Measurements from ENCODE around the gene RBM3. TPM values are rescaled to one million over a fixed set of nuclear protein-coding genes. Genes with fewer than 3 reads are reported as not detected.

RBM3 gene
- total and polyA plus RNA-seq, 2 donors (not counting 1 experiment from before 2014, with no cell fraction given), result 200 to 291 TPM

GRCh38 chrX:48616576-48616975 lies 42.3 kb downstream of the RBM3 start:
- ATAC-seq (ENCODE audit: low read depth) (no peak), DNase-seq (no peak)
- ChIA-PET POLR2A (no interaction called here), CTCF (no interaction called here)
- no peaks in the 10 kb centered on the region for H3K27me3 ChIP-seq (replicated peaks in 1 of 4; ENCODE audit: control extremely low read depth in 1 of 4, control insufficient read depth in 3 of 4, insufficient read depth in 4 of 4, low read length in 3 of 4)
- H3K27ac Mint-ChIP-seq, result no peak overlapping the region
- H3K27me3 Mint-ChIP-seq, result peaks cover 3% of the 10 kb centered on the region
- intact Hi-C loops (cut with micrococcal nuclease), result no loop called here
- no peaks in the 10 kb centered on the region for H3K4me1 Mint-ChIP-seq
- H3K4me3 Mint-ChIP-seq, result no peak overlapping the region
- H3K4me1 ChIP-seq (ENCODE audit: control insufficient read depth in 2 of 2, insufficient read depth in 2 of 2, low read length in 2 of 2), result no peaks in the 10 kb centered on the region
- H2AFZ ChIP-seq (ENCODE audit: insufficient read depth, low read depth, low read length, poor library complexity, severe bottlenecking), result no peak overlapping the region
- H4K20me1 ChIP-seq (ENCODE audit: control insufficient read depth, insufficient read depth, low read length, poor library complexity, severe bottlenecking), result no peaks in the 10 kb centered on the region
- WGBS (ENCODE audit: insufficient coverage), result 60% methylated on average over 2 of the region's 5 CpGs
- H3K4me2 ChIP-seq (replicated peaks; ENCODE audit: low read depth, low read length, poor library complexity, severe bottlenecking), result no peak overlapping the region
- no peak overlapping the region for H3K9ac ChIP-seq (ENCODE audit: low read length)
- H3K27ac ChIP-seq (ENCODE audit: low read length in 2 of 2), result no peak overlapping the region
- H3K9me3 ChIP-seq (ENCODE audit: control extremely low read depth in 1 of 3, control insufficient read depth in 2 of 3, insufficient read depth in 1 of 3, low read length in 2 of 3), result no peaks in the 10 kb centered on the region
- no peaks in the 10 kb centered on the region for H3K9me3 Mint-ChIP-seq (ENCODE audit: insufficient read depth)
- TF ChIP-seq CTCF (IDR thresholded peaks at IDR 0.05) (no peak), EZH2 (IDR thresholded peaks at IDR 0.05; ENCODE audit: borderline replicate concordance, insufficient read depth, low read depth, low read length, poor library complexity, severe bottlenecking) (no peak)
- no peaks in the 10 kb centered on the region for H3K36me3 ChIP-seq (replicated peaks in 1 of 2; ENCODE audit: control extremely low read depth in 1 of 2, control insufficient read depth in 1 of 2, extremely low read depth in 1 of 2, insufficient read depth in 2 of 2, low read length in 1 of 2)
- H3K79me2 ChIP-seq (ENCODE audit: control insufficient read depth, insufficient read depth, low read length), result no peaks in the 10 kb centered on the region
- no peak overlapping the region for H3K4me3 ChIP-seq (ENCODE audit: control extremely low read depth in 1 of 5, extremely low read depth in 1 of 5, insufficient read depth in 1 of 5, low read depth in 2 of 5, low read length in 4 of 5)

GRCh38 chrX:48617542-48618340 lies 43.5 kb downstream of the RBM3 start:
- intact Hi-C loops (cut with micrococcal nuclease), result no loop called here
- no peak overlapping the region for H3K4me3 ChIP-seq (ENCODE audit: control extremely low read depth in 1 of 5, extremely low read depth in 1 of 5, insufficient read depth in 1 of 5, low read depth in 2 of 5, low read length in 4 of 5)
- POLR2A ChIA-PET, result no interaction called here
- H3K4me1 ChIP-seq (ENCODE audit: control insufficient read depth in 2 of 2, insufficient read depth in 2 of 2, low read length in 2 of 2), result no peaks in the 10 kb centered on the region
- no peaks in the 10 kb centered on the region for H3K4me1 Mint-ChIP-seq
- no peak overlapping the region for H3K27ac ChIP-seq (ENCODE audit: low read length in 2 of 2)
- no peak overlapping the region for H3K4me3 Mint-ChIP-seq
- no peaks in the 10 kb centered on the region for H3K27me3 ChIP-seq (replicated peaks in 1 of 4; ENCODE audit: control extremely low read depth in 1 of 4, control insufficient read depth in 3 of 4, insufficient read depth in 4 of 4, low read length in 3 of 4)
- no peak overlapping the region for H3K4me2 ChIP-seq (replicated peaks; ENCODE audit: low read depth, low read length, poor library complexity, severe bottlenecking)
- DNase-seq (no peak), ATAC-seq (ENCODE audit: low read depth) (no peak)
- 46% methylated on average over 5 of the region's 8 CpGs for WGBS (ENCODE audit: insufficient coverage)
- H3K9ac ChIP-seq (ENCODE audit: low read length), result no peak overlapping the region
- CTCF ChIA-PET, result interaction anchor here (0.6 kb wide), 1 partner anchor 10 kb away, joined by 3 read pairs; no protein-coding TSS in a partner anchor
- H2AFZ ChIP-seq (ENCODE audit: insufficient read depth, low read depth, low read length, poor library complexity, severe bottlenecking), result no peak overlapping the region
- no peaks in the 10 kb centered on the region for H3K9me3 Mint-ChIP-seq (ENCODE audit: insufficient read depth)
- TF ChIP-seq EZH2 (IDR thresholded peaks at IDR 0.05; ENCODE audit: borderline replicate concordance, insufficient read depth, low read depth, low read length, poor library complexity, severe bottlenecking) (no peak), CTCF (IDR thresholded peaks at IDR 0.05) (no peak)
- H3K9me3 ChIP-seq (ENCODE audit: control extremely low read depth in 1 of 3, control insufficient read depth in 2 of 3, insufficient read depth in 1 of 3, low read length in 2 of 3), result no peaks in the 10 kb centered on the region
- no peak overlapping the region for H3K27ac Mint-ChIP-seq
- no peaks in the 10 kb centered on the region for H3K36me3 ChIP-seq (replicated peaks in 1 of 2; ENCODE audit: control extremely low read depth in 1 of 2, control insufficient read depth in 1 of 2, extremely low read depth in 1 of 2, insufficient read depth in 2 of 2, low read length in 1 of 2)
- no peaks in the 10 kb centered on the region for H3K79me2 ChIP-seq (ENCODE audit: control insufficient read depth, insufficient read depth, low read length)
- peaks cover 3% of the 10 kb centered on the region for H3K27me3 Mint-ChIP-seq
- no peaks in the 10 kb centered on the region for H4K20me1 ChIP-seq (ENCODE audit: control insufficient read depth, insufficient read depth, low read length, poor library complexity, severe bottlenecking)

Data from B cell (primary cell).